Measurements from ENCODE around the gene PCNX3.

The PCNX3 gene

DNA sequence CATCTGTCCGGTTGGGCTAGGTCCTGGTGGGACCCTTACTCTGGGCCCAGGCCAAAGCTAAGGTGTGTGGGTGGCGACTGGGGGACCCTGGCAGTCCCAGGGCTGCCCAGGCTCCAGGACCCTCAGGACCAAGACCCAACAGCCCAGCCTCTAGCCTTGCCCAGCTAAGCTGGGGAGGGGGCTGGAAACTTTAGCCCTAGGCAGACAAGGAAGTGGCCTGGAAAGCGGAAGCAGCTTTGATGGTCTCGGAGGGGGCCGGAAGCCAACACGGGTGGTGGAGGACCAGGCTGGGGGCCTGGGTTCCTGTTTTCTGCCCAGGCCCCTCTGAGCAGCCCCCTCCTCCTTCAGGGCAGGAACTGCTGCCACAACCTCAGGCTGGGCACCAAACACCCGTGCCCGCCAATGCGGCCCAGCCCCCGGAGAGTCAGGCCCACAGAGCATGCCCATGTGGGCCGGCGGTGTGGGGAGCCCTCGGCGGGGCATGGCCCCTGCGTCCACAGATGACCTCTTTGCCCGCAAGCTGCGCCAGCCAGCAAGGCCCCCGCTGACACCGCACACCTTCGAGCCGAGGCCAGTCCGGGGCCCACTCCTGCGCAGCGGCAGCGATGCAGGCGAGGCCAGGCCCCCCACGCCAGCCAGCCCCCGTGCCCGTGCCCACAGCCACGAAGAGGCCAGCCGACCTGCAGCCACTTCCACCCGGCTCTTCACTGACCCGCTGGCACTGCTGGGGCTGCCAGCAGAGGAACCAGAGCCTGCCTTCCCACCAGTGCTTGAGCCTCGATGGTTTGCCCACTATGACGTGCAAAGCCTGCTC is 25.1 kb downstream of the PCNX3 start:
- TF ChIP-seq, protein P1, sequence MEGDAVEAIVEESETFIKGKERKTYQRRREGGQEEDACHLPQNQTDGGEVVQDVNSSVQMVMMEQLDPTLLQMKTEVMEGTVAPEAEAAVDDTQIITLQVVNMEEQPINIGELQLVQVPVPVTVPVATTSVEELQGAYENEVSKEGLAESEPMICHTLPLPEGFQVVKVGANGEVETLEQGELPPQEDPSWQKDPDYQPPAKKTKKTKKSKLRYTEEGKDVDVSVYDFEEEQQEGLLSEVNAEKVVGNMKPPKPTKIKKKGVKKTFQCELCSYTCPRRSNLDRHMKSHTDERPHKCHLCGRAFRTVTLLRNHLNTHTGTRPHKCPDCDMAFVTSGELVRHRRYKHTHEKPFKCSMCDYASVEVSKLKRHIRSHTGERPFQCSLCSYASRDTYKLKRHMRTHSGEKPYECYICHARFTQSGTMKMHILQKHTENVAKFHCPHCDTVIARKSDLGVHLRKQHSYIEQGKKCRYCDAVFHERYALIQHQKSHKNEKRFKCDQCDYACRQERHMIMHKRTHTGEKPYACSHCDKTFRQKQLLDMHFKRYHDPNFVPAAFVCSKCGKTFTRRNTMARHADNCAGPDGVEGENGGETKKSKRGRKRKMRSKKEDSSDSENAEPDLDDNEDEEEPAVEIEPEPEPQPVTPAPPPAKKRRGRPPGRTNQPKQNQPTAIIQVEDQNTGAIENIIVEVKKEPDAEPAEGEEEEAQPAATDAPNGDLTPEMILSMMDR (IDR thresholded peaks at IDR 0.05; ENCODE audit: insufficient read depth, low read depth, low read length, missing control alignments), result no peak
- no peak overlapping the region for H3K4me3 ChIP-seq (ENCODE audit: low read length)
- DNase-seq (ENCODE audit: low read depth), result no peak

DNA sequence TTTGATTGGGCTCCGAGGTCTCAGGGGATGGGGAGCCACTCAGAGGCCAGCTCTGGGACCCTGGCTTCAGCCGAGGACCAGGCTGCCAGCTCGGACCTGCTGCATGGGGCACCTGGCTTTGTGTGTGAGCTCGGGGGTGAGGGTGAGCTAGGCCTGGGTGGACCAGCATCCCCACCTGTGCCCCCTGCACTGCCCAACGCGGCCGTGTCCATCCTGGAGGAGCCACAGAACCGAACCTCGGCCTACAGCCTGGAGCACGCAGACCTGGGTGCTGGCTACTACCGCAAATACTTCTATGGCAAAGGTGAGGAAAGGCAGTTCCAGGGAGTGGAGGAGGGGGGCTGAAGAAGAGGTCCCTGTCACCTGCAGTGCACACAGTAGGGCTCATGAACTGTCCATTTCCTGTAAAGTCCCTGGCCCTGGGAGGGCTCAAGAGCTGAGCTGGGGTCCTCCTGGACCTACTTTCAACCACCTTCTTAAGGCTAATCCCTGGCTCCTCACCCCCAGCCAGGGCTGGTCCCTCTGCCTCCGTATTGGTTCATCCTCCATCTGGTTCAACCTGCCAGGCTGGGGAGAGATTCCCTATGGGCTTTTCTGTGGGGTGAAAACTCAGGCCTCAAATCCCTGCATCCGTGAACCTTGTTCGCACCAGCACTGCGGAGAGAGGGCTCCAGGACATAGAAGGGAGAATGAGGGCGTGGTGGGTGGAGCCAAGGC is 25.9 kb downstream of the PCNX3 start:
- TF ChIP-seq, protein P1 (IDR thresholded peaks at IDR 0.05; ENCODE audit: insufficient read depth, low read depth, low read length, missing control alignments), result no peak
- no peak overlapping the region for H3K4me3 ChIP-seq (ENCODE audit: low read length)
- DNase-seq (ENCODE audit: low read depth), result no peak

DNA sequence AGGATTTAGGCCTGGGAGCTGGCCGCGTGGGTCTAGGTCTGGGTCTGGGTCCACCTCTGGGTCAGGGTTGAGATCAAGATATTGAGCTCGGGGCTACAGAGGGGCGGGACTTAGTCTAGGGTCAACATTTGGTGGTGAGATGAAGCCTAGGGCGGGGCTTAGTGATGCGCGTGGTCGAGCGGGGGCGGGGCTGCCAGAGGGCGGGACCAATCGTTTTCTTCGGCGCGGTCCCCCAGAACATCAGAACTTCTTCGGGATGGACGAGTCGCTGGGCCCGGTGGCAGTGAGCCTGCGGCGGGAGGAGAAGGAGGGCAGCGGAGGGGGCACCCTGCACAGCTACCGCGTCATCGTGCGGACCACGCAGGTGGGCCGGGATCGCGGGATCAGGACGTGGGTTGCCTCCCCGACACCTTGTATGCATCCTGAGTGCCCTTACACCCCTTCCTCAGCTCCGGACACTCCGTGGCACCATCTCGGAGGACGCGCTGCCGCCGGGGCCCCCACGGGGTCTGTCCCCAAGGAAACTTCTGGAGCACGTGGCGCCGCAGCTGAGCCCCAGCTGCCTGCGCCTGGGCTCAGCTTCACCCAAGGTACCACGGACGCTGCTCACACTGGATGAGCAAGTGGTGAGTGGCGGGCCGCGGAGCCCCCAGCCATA is 26.6 kb downstream of the PCNX3 start:
- no peak overlapping the region for H3K4me3 ChIP-seq (ENCODE audit: low read length)
- TF ChIP-seq, protein P1 (IDR thresholded peaks at IDR 0.05; ENCODE audit: insufficient read depth, low read depth, low read length, missing control alignments), result no peak
- DNase-seq (ENCODE audit: low read depth), result no peak

DNA sequence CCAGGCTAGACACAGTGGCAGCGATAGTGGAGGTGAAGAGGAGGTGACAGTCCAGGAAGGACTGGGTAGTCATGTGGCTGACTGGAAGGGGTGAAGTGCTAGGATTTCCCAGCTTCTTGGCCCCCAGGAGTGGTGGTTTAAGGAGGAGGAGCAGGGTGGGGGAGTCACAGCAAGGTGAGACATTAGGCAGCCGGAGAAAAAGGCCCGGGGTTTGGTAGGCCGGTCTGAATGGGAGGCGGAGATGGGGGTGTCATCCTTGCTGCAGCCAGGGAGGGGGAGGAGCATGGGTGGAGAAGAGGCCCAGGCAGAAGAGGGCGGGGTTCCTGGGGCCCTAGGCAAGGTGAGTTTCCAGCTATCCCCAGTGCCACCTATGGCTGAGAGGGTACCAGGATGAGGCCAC is 28.4 kb downstream of the PCNX3 start:
- no peak overlapping the region for H3K4me3 ChIP-seq (ENCODE audit: low read length)
- peak; percentile 81 for DNase-seq (ENCODE audit: low read depth)
- TF ChIP-seq, protein P1 (IDR thresholded peaks at IDR 0.05; ENCODE audit: insufficient read depth, low read depth, low read length, missing control alignments), result no peak

DNA sequence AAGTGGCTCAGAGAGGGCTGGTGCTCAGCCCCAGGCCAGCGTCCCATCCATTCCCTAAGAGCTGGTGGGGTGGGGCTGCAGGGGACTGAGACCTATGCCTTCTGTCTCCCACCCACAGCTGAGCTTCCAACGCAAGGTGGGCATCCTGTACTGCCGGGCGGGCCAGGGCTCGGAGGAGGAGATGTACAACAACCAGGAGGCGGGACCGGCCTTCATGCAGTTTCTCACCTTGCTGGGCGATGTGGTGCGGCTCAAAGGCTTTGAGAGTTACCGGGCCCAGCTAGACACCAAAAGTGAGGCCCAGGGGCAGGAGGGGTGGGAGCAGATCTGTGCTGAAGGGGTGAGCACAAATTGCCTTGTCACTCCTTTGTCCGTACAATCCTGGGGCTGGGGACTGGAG is 29.3 kb downstream of the PCNX3 start:
- TF ChIP-seq, protein P1 (IDR thresholded peaks at IDR 0.05; ENCODE audit: insufficient read depth, low read depth, low read length, missing control alignments), result no peak
- no peak overlapping the region for H3K4me3 ChIP-seq (ENCODE audit: low read length)
- no peak for DNase-seq (ENCODE audit: low read depth)

DNA sequence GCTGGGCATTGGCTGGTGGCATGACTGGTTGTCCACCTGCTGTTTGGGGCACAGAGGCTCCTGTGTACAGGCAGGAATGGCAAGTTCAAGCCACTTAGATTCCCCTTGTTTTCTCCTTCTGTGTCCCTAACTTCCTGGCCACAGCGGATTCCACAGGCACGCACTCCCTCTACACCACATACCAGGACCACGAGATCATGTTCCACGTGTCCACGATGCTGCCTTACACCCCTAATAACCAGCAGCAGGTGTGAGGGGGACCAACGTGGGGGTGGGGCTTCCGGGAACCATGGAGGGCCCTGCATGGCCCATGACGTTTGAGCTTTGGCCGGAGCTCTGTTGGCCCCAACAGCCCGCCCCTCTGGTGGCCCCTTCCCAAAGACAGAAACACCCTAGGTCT is 30.1 kb downstream of the PCNX3 start:
- TF ChIP-seq, protein P1 (IDR thresholded peaks at IDR 0.05; ENCODE audit: insufficient read depth, low read depth, low read length, missing control alignments), result no peak
- no peak for DNase-seq (ENCODE audit: low read depth)
- H3K4me3 ChIP-seq (ENCODE audit: low read length), result no peak overlapping the region
